GM12892 (cell line): ENCODE measurements around the gene EEF2.
"Not testable (repeated sequence)": the region's sequence is repeated elsewhere in the genome, so short reads cannot be mapped to it uniquely, and the experiment has no call there.

Experiments
- DNase-seq: peaks from one replicate; pipeline ENCODE4 v3.0.0; 2011; ENCODE audit not compliant: insufficient read length
- FAIRE-seq: peaks from 2 replicates; lab custom pipeline; 2011; peaks lifted over from hg19 to GRCh38; lab: Jason Lieb, UNC
- POLR2A ChIP-seq: IDR thresholded peaks from 2 replicates; pipeline ENCODE4 v1.6.1; 2011; ENCODE audit warnings: low read depth, low read length, control low read depth
- POLR2AphosphoS5 ChIP-seq: IDR thresholded peaks from 2 replicates; pipeline ENCODE4 v1.6.1; 2011; ENCODE audit warnings: low read depth, low read length, control low read depth
- TAF1 ChIP-seq: IDR thresholded peaks from 2 replicates; pipeline ENCODE4 v1.6.1; 2011; ENCODE audit warnings: low read depth, mild to moderate bottlenecking, control low read depth, low read length, borderline replicate concordance

The EEF2 gene

DNA sequence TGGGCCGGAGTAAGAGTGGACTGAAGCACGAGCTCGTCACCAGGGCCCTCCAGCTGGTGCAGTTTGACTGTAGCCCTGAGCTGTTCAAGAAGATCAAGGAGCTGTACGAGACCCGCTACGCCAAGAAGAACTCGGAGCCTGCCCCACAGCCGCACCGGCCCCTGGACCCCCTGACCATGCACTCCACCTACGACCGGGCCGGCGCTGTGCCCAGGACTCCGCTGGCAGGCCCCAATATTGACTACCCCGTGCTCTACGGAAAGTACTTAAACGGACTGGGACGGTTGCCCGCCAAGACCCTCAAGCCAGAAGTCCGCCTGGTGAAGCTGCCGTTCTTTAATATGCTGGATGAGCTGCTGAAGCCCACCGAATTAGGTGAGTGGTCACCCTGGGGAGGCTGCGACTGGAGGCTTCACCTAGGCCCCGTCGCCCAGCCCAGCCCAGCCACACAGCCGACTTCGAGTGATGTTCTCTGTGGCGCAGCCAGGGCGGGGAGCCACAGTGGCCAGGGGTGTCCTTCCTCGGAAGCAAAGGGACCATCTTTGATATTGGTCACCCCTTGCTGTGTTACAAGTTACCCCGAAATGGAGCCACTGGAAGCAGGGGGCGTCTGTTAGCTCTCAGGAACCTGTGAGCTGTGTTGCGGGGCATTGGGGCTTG lies 27.8 kb upstream of the EEF2 start:
- DNase-seq: no peak
- TF ChIP-seq TAF1 (no peak), POLR2AphosphoS5 (no peak), POLR2A (no peak)
- no peak for FAIRE-seq

DNA sequence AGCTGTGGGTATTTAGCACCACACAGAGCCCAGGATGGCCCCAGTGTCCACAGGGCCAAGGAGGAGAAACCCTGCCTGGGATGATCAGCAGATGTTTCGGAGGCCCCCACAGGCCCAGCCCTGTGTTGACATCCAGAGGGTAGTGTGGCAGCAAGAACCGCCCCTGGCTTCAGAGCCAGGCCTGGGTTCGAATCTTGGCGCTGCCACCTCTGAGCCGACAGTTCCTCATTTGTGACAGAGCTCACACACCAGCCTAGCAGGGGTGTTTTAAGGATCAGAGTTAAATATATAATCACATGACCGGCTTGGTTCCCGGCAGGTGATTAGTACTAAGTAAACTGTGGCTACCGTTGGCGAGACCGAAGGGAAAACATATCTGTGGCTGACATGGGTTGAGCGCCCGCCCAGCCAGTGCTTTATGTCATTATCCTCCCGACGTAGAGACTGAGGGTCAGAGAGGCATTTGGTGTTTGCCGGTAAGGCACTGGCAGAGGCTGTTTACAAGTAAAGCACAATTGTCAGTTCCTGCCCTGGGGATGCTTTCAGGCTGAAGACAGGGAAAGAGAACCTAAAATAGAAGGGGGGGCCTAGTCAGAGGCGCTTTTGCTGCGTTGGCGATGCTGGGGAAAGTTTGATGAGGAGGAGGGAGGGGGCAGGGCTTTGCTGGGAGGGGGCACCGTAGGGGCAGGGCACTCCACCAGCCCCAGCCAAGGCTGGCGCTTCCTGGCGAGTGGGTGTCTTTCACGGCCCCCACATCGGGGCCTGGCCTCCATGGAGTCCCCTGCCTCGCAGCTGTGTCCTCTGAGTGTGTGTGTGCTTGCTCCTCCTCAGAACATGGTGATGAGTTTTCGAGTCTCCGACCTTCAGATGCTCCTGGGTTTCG lies 27.1 kb upstream of the EEF2 start:
- FAIRE-seq: no peak
- no peak for TF ChIP-seq POLR2A
- TF ChIP-seq TAF1: no peak
- TF ChIP-seq POLR2AphosphoS5: no peak
- DNase-seq: no peak

DNA sequence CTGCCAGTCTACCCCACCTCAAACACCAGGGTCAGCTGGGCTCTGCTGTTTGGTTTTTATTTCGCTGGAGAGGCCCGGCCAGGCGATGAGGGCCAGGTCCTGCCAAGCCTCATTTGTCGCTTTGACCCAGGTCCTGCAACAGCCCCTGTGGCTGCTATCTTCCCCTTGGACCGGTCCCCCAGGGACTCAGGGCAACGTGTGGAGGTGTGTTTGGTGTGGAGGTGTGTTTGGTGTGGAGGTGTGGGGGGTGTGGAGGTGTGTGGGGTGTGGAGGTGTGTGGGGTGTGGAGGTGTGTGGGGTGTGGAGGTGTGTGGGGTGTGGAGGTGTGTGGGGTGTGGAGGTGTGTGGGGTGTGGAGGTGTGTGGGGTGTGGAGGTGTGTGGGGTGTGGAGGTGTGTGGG lies 26.2 kb upstream of the EEF2 start:
- DNase-seq, FAIRE-seq: not testable (repeated sequence)

DNA sequence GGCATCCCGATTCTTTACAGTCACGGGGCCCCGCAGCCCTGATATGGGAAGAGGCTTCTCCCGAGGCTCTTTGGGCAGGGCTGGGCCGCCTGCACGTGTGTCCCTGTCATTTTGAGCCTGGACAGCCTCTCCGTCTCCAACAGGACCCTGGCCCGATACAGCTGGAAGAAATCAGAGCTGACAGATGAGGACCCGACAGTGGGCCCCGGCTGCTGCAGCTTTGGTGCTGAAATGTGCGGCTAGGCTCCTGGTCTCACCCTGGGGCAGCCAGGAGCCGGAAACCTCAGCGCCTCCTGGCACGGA lies 25.5 kb upstream of the EEF2 start:
- no peak for DNase-seq
- FAIRE-seq: no peak
- TF ChIP-seq TAF1 (no peak), POLR2AphosphoS5 (no peak), POLR2A (no peak)

DNA sequence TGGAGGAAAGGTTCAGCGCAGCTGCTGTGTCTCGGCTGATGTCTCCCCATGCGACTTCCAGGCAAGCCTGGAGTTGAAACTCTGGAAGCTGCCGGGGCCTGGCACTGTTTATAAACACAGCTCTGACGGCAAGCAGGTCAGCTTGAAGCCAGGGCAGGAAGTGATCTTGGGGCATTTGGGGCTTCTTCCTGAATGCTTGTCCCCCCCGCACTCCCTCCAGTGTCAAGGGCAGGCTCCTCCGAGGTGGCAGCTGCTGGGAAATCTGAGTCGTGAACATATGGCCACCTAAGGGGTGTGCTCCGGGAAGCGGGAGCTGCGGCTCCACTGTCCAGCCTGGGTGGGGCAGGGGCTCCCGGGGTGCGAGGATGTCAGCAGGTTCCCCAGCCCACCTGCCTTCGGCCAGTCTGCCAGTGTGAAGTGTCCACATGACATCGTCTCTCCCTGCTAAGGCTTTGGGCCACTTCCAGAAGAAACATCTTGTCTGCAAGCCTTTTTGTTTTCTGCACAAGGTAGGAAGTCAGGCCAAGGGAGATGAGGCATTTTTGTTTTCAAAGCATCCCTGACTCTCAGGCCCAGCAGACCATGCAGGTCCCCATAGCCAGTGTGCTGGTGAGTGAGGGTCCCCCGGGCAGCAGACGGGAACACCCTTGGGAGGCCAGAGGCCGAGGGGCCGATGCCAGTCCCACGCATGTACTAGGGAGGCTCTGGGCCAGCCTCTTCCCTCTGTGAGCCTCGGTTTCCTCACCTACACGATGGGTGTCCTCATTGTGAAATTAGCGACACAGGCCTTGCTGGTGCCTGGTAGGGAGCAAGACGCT lies 24.9 kb upstream of the EEF2 start:
- no peak for FAIRE-seq
- no peak for DNase-seq
- no peak for TF ChIP-seq POLR2A
- no peak for TF ChIP-seq TAF1
- no peak for TF ChIP-seq POLR2AphosphoS5

DNA sequence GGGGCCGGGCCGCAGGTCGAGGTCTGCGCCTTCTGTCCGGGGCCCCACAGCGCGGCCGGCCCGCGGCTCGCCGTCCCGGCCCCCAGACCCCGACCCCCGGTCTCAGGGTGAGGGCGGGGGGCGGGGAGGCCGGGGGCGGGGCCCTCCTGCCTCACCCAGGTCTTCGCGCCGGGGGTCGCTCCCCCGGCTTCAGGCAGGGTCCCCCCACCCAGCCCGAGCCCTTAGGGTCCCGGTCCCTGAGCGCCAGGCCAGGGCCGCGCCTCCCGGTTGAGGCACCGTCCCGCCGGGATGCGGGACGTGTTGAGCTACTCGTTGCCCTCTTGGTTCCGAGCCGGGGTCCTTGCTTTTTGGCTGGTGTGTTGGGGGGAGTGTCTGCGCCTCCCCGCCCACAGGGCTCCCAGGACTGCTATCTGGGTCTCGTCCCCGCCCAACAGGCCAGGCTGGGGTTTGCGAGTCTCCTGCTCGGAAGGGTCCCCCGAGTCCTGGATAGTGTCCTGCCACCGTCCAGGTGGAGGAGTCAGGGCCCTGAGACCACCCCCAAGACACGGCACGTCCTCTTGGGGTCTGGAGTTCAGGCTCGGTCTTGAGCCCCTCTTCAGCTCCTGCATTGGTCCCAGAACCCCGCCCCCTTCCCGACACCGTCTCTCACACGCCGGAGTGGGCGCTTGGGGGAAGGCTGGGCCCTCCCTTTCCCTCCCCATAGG lies 22.7 kb upstream of the EEF2 start:
- DNase-seq (peak; percentile 41), FAIRE-seq (no peak)
- TF ChIP-seq POLR2A (no peak), TAF1 (no peak)

DNA sequence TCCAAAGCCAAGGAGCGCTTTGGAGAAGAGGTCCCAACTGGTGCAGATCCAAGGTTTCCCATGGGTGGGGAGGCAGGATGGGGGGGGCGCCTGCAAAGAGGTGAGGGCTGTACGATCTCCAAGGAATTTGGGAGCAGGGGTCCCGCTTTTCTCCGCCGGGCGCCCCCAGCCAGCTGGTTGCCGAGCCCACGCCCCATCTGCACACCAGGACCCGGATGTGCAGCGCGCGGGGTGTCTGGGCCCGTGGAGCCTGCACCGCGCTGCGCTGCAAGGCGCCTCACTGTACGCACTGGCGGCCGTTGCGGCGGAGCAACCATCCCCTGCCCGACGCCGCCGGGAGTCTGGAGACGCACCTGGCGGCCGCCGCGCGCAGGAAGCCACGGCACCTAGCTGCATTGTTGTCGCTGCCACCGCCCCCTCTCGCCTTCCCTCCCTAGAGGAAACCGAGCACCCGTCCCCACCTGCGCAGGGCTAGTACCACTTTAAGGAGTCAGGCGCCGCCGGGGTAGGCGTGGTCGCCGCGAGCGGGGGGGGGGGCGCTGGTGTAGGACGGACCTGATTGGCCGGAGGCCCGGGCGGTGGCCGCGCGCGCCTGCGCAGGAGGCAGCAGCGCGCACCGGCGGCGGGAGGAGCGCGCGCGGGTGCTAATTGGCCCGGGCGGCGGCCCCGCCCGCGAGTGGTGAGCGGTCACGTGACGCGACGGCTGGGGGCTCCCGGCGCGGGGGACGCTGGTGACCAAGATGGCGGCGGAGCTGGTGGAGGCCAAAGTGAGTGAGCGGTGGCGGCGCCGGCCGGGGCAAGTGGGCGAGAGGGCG lies 22.0 kb upstream of the EEF2 start, which contains the start of gene PIAS4:
Gene PIAS4, plus strand, starts transcription at position 716 of the 815 bp plus-strand sequence. Its CDS starts 25 bp downstream, at position 741.
- peak; percentile 99 for DNase-seq
- peak; percentile 69; the same call in 1 of the 2 replicates for TF ChIP-seq POLR2A
- TF ChIP-seq POLR2AphosphoS5: no peak
- TF ChIP-seq TAF1: peak; percentile 83
- FAIRE-seq: peak; percentile 97

DNA sequence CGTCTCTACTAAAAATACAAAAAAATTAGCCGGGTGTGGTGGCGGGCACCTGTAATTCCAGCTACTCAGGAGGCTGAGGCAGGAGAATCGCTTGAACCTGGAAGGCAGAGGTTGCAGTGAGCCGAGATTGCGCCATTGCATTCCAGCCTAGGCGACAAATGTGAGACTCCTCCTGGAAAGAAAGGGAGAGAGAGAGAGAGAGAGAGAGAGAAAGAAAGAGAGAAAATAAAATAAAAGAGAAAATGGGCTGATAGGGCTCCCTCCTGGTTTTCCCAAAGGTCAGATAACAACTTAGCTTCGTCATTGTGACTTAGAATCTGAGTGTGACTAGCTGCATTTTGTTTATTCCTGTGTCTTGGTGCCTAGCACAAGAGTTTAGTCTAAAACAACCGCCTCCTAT lies 20.2 kb upstream of the EEF2 start:
- not testable (repeated sequence) for FAIRE-seq, DNase-seq

DNA sequence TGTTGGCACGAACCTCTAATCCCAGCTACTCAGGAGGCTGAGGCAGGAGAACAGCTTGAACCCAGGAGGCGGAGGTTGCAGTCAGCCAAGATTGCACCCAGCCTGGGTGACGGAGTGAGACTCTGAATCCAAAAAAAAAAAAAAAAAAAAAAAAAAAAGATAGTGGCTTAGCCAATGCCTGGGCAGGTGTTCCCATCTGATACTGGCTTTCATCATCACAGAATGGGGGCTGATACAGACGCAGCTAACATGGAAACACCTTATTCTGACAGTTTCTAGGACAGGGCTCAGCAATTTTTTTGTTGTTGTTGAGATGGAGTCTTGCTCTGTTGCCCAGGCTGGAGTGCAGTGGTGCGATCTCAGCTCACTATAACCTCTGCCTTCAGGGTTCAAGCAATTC lies 15.5 kb upstream of the EEF2 start:
- not testable (repeated sequence) for DNase-seq, FAIRE-seq

DNA sequence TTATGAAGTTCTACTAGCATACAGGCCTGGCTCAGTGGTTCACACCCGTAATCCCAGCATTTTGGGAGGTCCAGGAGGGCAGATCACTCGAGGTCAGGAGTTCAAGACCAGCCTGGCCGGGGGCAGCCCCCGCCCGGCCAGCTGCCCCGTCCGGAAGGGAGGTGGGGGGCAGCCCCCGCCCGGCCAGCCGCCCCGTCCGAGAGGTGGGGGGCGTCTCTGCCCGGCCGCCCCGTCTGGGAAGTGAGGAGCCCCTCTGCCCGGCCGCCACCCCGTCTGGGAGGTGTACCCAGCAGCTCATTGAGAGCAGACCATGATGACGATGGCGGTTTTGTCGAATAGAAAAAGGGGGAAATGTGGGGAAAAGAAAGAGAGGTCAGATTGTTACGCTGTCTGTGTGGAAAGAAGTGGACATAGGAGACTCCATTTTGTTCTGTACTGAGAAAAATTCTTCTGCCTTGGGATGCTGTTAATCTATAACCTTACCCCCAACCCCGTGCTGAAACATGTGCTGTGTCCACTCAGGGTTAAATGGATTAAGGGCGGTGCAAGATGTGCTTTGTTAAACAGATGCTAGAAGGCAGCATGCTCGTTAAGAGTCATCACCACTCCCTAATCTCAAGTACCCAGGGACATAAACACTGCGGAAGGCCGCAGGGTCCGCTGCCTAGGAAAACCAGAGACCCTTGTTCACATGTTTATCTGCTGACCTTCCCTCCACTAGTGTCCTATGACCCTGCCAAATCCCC lies 13.6 kb upstream of the EEF2 start:
- DNase-seq, FAIRE-seq: not testable (repeated sequence)
